SK-N-SH (cell line): Measurements from ENCODE around the gene EIF4E1B. TPM values are rescaled to one million over a fixed set of nuclear protein-coding genes. Genes with fewer than 3 reads are reported as not detected.

Experiments used
- CTCF ChIA-PET: fragments of 300-600, 350-600 bp; formaldehyde crosslinking; extraction: SDS; loops from one replicate; lab custom pipeline; 2021; lab: Yijun Ruan, JAX
- POLR2A ChIA-PET: fragments of 350-600 bp; sonication (Branson Sonifier 250); formaldehyde crosslinking; extraction: SDS; loops from one replicate; lab custom pipeline; 2020; ENCODE audit warnings: antibody characterized with exemption, inconsistent platforms; lab: Yijun Ruan, JAX
- DNase-seq: peaks from one replicate; pipeline ENCODE4 v3.0.0; 2012
- H2AFZ ChIP-seq: fragments of 200-600 bp; sonication (generic); 2 replicates; pipeline ENCODE4 v1.8.1; 2016; ENCODE audit warnings: antibody characterized with exemption, mild to moderate bottlenecking, low read depth
- H3F3A ChIP-seq: fragments of 200-600 bp; sonication (generic); replicated peaks from 2 replicates; pipeline ENCODE3; 2016; ENCODE audit warnings: antibody characterized with exemption, mild to moderate bottlenecking; ENCODE audit not compliant: insufficient read depth
- H3K27ac ChIP-seq, 2 experiments: fragments of 200-500 bp in 1 of 2; fragments of 200-600 bp in 1 of 2; sonication (Bioruptor generic) in 1 of 2; sonication (generic), shearing (Covaris generic) in 1 of 2; 2 replicates each; pipeline versions ENCODE4 v1.5.1 to v1.6.1; 2014 to 2016; ENCODE audit warnings: low read depth in 2 of 2, inconsistent platforms in 1 of 2, low read length in 1 of 2, mild to moderate bottlenecking in 1 of 2, mixed read lengths in 1 of 2
- H3K27me3 ChIP-seq: fragments of 200-600 bp; sonication (generic), shearing (Covaris generic); 2 replicates; pipeline ENCODE4 v1.6.1; 2016; ENCODE audit warnings: mixed run types; ENCODE audit not compliant: insufficient read depth
- H3K36me3 ChIP-seq, 2 experiments: fragments of 200-500 bp in 1 of 2; fragments of 200-600 bp in 1 of 2; sonication (Bioruptor generic) in 1 of 2; sonication (generic) in 1 of 2; replicated peaks in 1 of 2; 2 replicates each; pipeline versions ENCODE3 to v1.5.1; 2014 to 2016; ENCODE audit warnings: low read length in 1 of 2, mild to moderate bottlenecking in 1 of 2; ENCODE audit not compliant: insufficient read depth in 2 of 2, control insufficient read depth in 1 of 2
- H3K4me1 ChIP-seq, 2 experiments: fragments of 200-500 bp in 1 of 2; fragments of 200-600 bp in 1 of 2; sonication (Bioruptor generic) in 1 of 2; sonication (generic), shearing (Covaris generic) in 1 of 2; 2 replicates each; pipeline versions ENCODE4 v1.5.1 to v1.6.1; 2014 to 2016; ENCODE audit warnings: low read depth in 1 of 2, low read length in 1 of 2, mixed run types in 1 of 2; ENCODE audit not compliant: insufficient read depth in 2 of 2, control insufficient read depth in 1 of 2
- H3K4me2 ChIP-seq: fragments of 200-600 bp; sonication (generic), shearing (Covaris generic); 2 replicates; pipeline ENCODE4 v1.6.1; 2017; ENCODE audit warnings: mixed run types
- H3K4me3 ChIP-seq, 2 experiments: fragments of 200-500 bp in 1 of 2; fragments of 200-600 bp in 1 of 2; sonication (Bioruptor generic) in 1 of 2; sonication (generic), shearing (Covaris generic) in 1 of 2; 2 replicates each; pipeline versions ENCODE4 v1.5.1 to v1.8.1; 2014 to 2016; ENCODE audit warnings: low read depth in 2 of 2, inconsistent platforms in 1 of 2, low read length in 1 of 2, mild to moderate bottlenecking in 1 of 2, mixed read lengths in 1 of 2, moderate library complexity in 1 of 2
- H3K79me2 ChIP-seq: fragments of 200-600 bp; sonication (generic); 2 replicates; pipeline ENCODE4 v1.8.1; 2017; ENCODE audit warnings: mild to moderate bottlenecking; ENCODE audit not compliant: insufficient read depth
- H3K9ac ChIP-seq: fragments of 200-600 bp; sonication (generic); 2 replicates; pipeline ENCODE4 v1.6.1; 2017; ENCODE audit warnings: mixed run types
- H3K9me2 ChIP-seq: fragments of 200-600 bp; sonication (generic); 2 replicates; pipeline ENCODE4 v1.6.1; 2017; ENCODE audit warnings: mixed run types
- H3K9me3 ChIP-seq: fragments of 200-600 bp; sonication (generic); 2 replicates; pipeline ENCODE4 v1.6.1; 2017; ENCODE audit warnings: mixed run types, mild to moderate bottlenecking, moderate library complexity
- H4K20me1 ChIP-seq: fragments of 200-600 bp; sonication (generic); 2 replicates; pipeline ENCODE4 v1.6.1; 2017; ENCODE audit warnings: mild to moderate bottlenecking, mixed run types; ENCODE audit not compliant: insufficient read depth
- CTCF ChIP-seq: fragments of 200-600 bp; sonication (generic); IDR thresholded peaks from 2 replicates; pipeline ENCODE4 v1.6.1; 2017; ENCODE audit warnings: antibody characterized with exemption, mild to moderate bottlenecking, moderate library complexity
- IRF3 ChIP-seq: fragments of 150-350 bp; IDR thresholded peaks from 2 replicates; pipeline ENCODE4 v1.6.1; 2016; ENCODE audit warnings: mild to moderate bottlenecking, low read depth, low read length
- MAX ChIP-seq: IDR thresholded peaks from 2 replicates; pipeline ENCODE4 v1.4.0; 2012; ENCODE audit warnings: low read depth
- NFIC ChIP-seq: IDR thresholded peaks from 2 replicates; pipeline ENCODE4 v1.4.0; 2012; ENCODE audit warnings: borderline replicate concordance
- POLR2AphosphoS5 ChIP-seq: IDR thresholded peaks from 2 replicates; pipeline ENCODE4 v1.6.1; 2012; ENCODE audit warnings: low read depth, low read length
- REST ChIP-seq: IDR thresholded peaks from 2 replicates; pipeline ENCODE4 v1.6.1; 2012; ENCODE audit warnings: mild to moderate bottlenecking, low read depth, low read length, moderate library complexity
- TAF1 ChIP-seq: IDR thresholded peaks from 2 replicates; pipeline ENCODE4 v1.6.1; 2012; ENCODE audit warnings: low read depth, mild to moderate bottlenecking, low read length, moderate library complexity, borderline replicate concordance
- TCF12 ChIP-seq: IDR thresholded peaks from 2 replicates; pipeline ENCODE4 v1.4.0; 2012
- USF2 ChIP-seq: fragments of 150-350 bp; IDR thresholded peaks from 2 replicates; pipeline ENCODE4 v1.6.1; 2017; ENCODE audit warnings: antibody characterized with exemption, low read length, low read depth, borderline replicate concordance
- WGBS: methylation state at CpG from one replicate; pipeline ENCODE4 v1.1.6; 2017; ENCODE audit warnings: low lambda C conversion rate; 5-methylcytosine and 5-hydroxymethylcytosine counted together
- polyA plus RNA-seq, 3 experiments: library from polyadenylated mRNA; depleted of rRNA; stranded (reverse); fragments of >200 nt; gene quantifications; 2 replicates each; pipeline ENCODE4 v1.2.3, GENCODE V29; 2012

Gene EIF4E1B
- polyA plus RNA-seq, 1 of the 3 experiments (the other 2 are of a cell fraction) = not detected

GRCh38 chr5:176648474-176649194 lies 18.2 kb downstream of the EIF4E1B start:
- WGBS = 91% methylated on average over 11 of the region's 15 CpGs
- POLR2A ChIA-PET = interaction anchor here (1.9 kb wide), 1 partner anchor 12 kb away, joined by 6 read pairs; no protein-coding TSS in a partner anchor
- Histone ChIP-seq H3K36me3 (peaks cover 0 to 6% of the 10 kb centered on the region in 2 experiments), H3K27me3 (no peaks in the 10 kb centered on the region), H3K9me3 (no peaks in the 10 kb centered on the region), H4K20me1 (peaks cover 26% of the 10 kb centered on the region; the same call in 1 of the 2 replicates), H3F3A (no peaks in the 10 kb centered on the region), H3K27ac (no peak overlapping the region), H3K79me2 (peaks cover 46% of the 10 kb centered on the region), H3K9me2 (no peaks in the 10 kb centered on the region), H3K4me3 (peak overlapping the region; percentile 89 to 94), H3K4me2 (peak overlapping the region; percentile 99), H2AFZ (no peak overlapping the region), H3K9ac (peak overlapping the region; percentile 98), H3K4me1 (peaks cover 4 to 46% of the 10 kb centered on the region in 2 experiments; a peak in 2 of 4 replicates)
- CTCF ChIA-PET = interaction anchor here (0.6 to 5.8 kb wide), 7 partner anchors 9 to 463 kb away, joined by 3 to 38 read pairs (median 24); partner anchors contain the start of genes EIF4E1B and SNCB
- DNase-seq = no peak
- no peak for TF ChIP-seq NFIC
- TF ChIP-seq POLR2AphosphoS5 = no peak
- no peak for TF ChIP-seq REST
- TF ChIP-seq CTCF = no peak
- no peak for TF ChIP-seq TCF12
- no peak for TF ChIP-seq IRF3
- no peak for TF ChIP-seq USF2
- no peak for TF ChIP-seq MAX
- TF ChIP-seq TAF1 = no peak
